Colon (tissue), 2 donors: ENCODE measurements around the gene LPP.

Source experiments
- FAIRE-seq: peaks from 2 replicates; lab custom pipeline; 2012; peaks lifted over from hg19 to GRCh38; lab: Jason Lieb, UNC
- donor health status: control.
- donor health status: control.

The LPP gene

DNA sequence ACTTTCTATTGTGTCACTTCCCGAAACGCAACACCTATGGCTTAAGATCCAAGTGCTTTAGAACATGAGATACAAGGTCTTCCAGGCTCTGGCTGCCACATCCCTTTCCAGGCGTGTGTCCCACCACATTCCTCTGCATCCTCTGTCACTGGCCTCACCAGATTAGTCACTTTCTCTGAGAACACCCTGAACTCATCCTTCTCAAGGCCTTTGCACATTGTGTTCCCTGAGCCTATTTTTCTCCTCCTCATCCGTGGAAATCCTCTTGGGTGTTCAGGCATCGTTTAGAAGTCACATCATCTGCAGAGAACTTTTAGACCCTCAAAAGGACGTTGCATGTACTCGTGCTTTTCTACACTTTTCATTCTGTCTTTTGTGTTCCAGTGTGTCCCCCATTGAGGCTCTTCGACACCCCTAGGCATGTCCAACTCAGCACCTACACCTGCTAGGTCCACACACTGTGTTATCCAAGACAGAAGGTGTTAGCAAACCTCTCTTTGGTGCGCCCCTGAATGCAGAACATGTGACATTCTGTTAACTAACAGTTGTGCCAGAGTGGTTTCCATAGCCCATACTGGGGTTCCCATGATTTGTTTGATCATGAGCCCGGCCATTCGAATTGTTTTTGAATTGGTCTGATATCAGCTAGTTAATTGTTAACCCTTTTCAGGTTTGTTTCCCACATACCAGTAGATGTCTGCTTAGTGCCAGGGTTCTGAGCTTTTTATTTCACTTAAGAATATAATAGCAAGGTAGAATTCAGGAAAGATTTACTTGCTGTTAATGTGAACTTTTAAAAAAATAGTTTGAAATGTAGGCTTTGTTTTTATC, 67.2 kb downstream of the LPP start:
- FAIRE-seq = no peak

DNA sequence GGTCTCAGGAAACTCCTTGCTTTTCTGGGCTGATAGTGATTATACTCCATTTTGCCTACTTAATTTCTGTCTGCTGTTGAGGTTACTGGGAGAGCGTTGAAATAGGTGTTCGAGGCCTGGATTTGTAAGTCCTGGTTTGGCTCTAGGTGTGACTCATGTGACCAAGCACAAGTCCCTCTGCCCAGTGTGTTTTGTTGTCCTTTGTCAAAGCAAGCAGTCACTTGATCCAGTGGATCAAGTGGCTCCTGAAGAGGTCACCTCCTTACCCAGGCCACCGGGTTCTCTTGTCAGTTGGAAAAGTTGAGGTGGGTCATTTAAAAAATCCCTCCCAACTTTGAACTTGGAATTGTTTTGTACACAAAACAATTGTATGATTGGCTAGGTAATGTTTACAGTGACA, 70.0 kb downstream of the LPP start:
- no peak for FAIRE-seq

- no peak for FAIRE-seq
Observed at GRCh38 chr3:188227442-188227841, 73.5 kb downstream of the LPP start.

- no peak for FAIRE-seq
Observed at GRCh38 chr3:188229177-188229576, 75.2 kb downstream of the LPP start.

GRCh38 chr3:188229726-188230125, 75.8 kb downstream of the LPP start:
- FAIRE-seq = no peak

DNA sequence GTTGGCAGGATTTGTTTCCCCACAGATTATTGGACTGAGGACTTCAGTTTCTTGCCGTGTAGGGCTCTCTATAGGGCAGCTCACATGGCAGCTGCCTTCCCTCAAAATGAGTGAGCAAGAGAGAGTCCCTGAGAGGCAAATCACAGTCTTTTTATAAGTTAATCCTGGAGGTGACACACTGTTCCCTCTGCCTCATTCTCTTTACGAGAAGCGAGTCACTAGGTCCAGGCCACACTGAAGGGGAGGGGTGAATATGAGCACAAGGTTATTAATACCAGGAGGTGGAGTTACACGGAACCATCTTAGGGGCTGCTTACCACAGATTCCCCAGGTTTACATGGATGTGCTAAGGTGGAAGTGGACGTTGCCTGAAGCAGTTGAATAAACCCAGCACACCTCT, 77.0 kb downstream of the LPP start:
- FAIRE-seq = no peak

DNA sequence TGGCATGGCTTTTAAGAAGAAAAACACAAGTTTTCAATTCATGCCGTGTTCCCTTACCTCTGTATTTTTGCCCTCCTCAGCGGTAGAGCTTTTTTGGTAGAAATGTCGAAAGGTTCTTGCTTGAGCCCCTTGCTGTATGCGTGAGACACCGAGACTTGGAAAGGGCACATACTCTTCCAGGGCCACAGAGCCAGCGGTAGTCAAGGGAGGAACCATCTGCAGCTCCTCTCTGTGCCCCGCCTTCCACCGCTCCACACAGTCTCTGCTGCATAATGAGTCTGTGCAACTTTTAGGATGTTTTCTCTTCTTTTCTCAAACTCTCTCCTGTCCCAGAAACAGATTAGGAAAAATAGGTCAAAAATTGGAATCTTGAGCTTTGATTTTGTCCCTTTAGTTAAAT, 77.5 kb downstream of the LPP start:
- FAIRE-seq = no peak

DNA sequence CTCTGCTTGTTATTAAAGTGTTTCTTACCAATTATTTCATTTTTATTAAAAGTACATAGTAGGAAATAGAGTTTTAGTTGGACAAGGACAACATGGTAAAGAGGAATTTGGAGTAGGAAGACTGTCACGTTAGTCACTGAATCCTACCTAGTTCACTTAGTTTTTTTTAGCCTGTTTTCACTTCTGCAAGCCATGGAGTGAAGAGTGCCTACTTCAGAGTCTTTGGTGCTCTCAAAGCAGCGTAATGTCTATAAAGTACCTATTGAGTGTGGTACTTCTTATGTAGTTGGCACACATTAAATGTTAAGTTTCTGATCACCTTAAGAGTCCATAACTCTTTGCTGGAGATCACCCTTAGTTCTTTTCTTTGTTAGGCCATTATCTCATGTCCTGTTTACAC, 78.7 kb downstream of the LPP start:
- FAIRE-seq = no peak

DNA sequence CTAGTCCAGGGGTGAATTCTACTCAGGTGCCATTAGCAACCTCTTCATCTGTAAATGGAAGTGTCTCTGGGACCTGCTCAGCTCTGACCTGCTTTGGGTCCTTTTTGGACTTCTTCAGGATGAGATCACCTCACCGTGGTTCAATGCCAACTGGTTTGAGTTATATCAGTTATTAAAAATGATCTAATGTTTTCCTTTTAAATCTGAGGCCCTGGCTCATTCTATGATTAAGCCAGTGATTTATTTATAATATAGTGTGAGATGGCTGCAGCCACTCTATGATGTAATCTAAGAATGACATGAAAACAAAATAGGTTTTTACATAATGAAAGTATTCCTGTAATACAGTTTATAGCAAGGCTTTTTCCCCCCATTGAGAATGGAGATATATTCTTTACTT, 79.4 kb downstream of the LPP start:
- no peak for FAIRE-seq

DNA sequence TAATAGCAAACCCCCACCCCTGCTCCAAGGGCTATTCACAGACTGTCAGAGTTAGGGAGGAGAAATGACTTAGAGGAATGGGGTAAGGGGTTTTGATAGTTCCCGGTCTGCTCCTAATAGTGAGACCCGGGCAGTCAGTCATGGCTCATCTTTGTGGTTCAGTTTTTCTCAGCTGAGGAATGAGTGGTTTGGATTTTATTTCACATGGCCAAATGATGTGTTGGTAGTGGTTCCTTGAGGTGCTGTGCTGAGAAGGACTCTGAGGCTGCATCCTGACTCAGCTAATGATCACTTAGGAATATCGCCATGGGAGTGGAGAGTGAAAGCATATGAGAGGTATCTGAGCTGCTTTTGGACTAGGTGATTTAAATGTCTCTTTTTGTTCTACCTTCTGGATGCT, 80.2 kb downstream of the LPP start:
- FAIRE-seq = no peak

DNA sequence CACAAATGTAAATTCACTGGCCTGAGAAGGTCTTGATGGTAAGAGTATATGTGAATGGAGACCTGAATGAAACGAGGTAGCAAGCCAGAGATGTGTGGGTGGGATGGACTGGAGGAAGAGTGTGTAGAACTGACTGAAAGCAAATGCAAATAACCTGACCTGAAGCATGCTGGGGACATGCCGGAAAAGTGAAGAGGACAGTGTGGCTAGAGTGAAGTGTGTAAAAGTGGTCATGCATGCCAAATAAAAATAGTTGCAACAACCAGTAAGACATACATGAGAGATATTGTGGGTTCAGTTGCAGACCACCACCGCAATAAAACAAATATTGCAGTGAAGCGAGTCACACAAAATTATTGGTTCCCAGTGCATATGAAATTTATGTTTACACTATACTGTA, 82.3 kb downstream of the LPP start:
- FAIRE-seq = no peak

DNA sequence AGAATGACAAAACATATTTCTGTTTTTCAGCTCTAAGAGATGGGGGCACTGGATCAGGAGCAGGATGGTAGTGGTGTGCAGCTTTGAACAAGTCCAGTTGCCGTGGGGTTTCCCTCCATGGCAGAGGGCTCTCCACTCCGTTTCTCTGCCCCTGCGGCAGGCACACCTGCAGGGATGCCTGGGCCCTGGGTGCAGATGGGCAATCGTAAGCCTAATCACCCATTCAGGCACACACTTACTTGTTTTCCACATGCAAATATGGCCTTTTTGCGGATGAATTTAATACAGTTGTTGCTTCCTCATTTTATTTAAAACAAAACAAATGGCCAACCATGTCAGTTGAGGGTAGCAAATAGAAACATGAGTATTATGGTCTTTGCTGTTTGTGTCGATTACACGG, 85.1 kb downstream of the LPP start:
- no peak for FAIRE-seq

GRCh38 chr3:188239577-188239976, 85.6 kb downstream of the LPP start:
- FAIRE-seq = no peak

DNA sequence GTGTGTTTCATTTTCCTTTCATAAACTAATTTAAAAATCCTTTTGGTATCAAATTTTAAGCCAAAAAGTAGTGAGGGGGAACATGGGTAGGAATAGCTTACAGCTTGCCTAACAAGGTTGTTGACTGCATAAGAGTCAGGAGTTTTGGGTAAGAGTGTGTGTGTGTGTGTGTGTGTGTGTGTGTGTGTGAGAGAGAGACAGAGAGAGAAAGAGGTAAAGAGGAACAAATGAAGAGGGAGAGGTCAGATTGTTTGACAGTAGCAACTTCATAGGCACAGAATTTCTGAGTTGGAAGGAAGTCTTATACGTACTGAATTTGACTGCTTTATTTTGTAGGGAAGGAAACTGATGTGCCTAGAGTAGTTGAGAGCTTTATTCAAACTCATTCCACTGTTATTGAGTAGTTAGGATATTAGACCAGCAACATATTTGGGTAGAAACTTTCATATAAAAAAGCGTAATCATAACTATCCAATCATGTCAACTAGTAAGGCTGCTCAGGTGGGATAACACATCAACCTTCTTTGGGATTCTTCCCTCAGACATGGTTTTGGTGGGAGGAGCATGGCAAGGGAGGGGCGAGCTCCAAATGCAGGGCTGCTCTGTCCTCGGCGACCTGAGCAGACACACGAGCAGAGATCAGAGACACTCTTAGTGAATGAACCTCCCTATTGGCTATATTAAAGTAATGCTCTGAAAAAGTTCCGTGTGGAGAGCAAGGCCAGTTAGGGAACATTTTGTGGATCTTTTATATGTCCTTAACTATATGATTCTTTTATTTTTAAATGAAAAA, 86.4 kb downstream of the LPP start:
- no peak for FAIRE-seq

DNA sequence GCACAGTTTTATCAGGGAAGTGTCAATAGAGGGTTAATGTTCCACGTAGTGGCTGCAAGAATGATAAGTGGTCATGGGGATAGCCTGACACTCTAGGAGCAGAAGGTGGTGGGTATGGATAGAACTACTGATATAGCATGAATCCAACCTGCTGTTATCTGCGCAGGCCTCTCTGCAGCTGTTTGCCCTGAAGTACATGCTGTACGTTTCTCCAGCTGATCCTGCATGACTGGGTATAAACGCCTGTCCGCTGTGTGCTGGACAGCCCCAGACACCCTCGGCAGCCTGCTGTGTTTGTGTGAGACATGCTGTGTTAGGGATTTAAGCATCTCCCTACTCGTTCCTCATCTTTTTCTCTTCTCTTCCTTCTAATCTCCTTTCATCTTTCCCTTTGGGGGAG, 87.1 kb downstream of the LPP start:
- no peak for FAIRE-seq

GRCh38 chr3:188241883-188242282, 87.9 kb downstream of the LPP start:
- FAIRE-seq = no peak

- FAIRE-seq = no peak
Observed at GRCh38 chr3:188242436-188243123, 88.6 kb downstream of the LPP start.

DNA sequence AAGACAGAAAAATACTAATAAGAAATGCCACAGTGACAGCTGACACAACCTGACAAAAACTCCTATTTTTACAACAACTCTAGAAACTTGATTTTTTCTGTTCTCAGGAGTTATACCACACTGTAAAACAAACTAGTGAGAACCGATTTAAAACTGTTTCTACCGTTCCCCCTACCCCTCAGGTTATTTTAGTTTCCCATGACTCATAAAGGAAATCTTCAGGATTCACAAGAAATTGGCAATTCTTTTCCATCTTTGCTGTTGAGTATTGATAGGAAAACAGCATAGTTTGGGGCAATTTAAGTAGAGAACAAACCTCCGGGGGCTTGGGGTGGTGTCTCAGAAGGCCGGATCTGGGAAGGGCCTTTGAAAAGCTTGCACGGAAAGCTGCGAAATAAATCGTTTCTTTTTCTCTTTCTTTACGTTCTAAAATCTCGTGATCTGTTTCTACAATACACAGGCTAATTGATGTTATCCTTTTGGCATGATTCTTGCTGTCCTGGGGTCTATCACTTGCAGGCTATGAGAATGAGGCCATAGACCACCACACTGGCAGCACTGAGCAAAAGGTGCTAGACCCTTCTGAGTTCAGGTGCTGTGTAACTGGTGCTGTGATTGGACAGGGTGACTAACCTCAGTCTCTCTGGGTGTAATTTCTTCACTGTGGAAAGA, 89.3 kb downstream of the LPP start:
- FAIRE-seq = no peak

- FAIRE-seq = no peak
Observed at GRCh38 chr3:188244395-188244861, 90.5 kb downstream of the LPP start.

GRCh38 chr3:188246905-188247304, 92.9 kb downstream of the LPP start:
- FAIRE-seq = no peak

DNA sequence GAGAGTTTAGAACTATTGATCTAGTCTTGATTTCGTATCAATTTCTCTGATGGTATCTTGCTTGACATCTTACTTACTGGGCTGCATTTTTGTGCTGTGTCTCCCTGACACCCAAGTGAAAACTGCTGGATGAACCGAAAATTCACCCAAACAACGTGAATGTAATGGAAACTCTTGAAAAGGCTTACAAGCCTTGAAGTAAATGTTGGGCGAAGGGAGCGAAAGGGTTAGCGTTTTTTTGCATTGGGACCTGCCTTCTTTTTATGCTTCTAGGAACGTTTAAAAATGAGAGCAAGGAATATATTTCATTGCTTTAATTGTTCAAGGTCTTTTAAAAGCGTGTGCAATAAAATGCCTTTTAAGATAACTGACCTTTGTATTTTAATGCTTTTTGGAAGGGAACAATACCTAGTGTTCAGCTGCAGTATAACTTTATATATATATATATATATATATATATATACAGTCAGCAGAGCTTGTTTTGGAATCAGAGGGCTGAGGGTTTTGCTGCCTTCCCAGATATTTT, 94.1 kb downstream of the LPP start:
- no peak for FAIRE-seq
